GM13976 (cell line): ENCODE measurements around the gene SLC11A2.

Source experiments
- DNase-seq: peaks from one replicate; pipeline ENCODE4 v3.0.0; 2012; ENCODE audit warnings: low spot score
- in situ Hi-C: fragments of 300-500 bp; cut with MboI; formaldehyde crosslinking; loops from one replicate; pipeline ENCODE4 v1.12.0; 2022; ENCODE audit warnings: low sequenced_read_pairs, mixed read lengths, inconsistent platforms; ENCODE audit not compliant: unreplicated experiment
- TF ChIP-seq, protein P1 (sequence below): IDR thresholded peaks from 2 replicates; pipeline ENCODE4 v1.5.1; 2012; ENCODE audit warnings: borderline replicate concordance, mild to moderate bottlenecking; ENCODE audit not compliant: insufficient read depth; ENCODE audit errors: extremely low read depth, missing control alignments, control extremely low read depth

SLC11A2 gene

DNA sequence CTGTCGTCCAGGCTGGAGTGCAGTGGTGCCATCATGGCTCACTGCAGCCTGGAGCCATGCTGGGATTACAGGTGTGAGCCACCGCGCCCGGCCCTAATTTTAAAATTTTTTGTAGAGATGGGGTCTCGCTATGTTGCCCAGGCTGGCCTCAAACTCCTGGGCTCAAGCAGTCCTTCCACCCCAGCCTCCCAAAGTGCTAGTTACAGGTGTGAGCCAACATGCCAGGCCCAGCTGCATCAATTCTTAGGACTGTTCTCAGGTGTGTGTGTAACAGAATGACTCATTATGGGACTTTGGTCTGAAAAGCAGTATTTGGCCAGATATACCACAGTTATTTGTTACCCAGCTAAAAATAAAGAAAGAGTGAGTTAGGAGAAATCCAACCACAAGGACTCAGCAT, 39.3 kb upstream of the SLC11A2 start:
- DNase-seq, result no peak
- TF ChIP-seq, protein P1, sequence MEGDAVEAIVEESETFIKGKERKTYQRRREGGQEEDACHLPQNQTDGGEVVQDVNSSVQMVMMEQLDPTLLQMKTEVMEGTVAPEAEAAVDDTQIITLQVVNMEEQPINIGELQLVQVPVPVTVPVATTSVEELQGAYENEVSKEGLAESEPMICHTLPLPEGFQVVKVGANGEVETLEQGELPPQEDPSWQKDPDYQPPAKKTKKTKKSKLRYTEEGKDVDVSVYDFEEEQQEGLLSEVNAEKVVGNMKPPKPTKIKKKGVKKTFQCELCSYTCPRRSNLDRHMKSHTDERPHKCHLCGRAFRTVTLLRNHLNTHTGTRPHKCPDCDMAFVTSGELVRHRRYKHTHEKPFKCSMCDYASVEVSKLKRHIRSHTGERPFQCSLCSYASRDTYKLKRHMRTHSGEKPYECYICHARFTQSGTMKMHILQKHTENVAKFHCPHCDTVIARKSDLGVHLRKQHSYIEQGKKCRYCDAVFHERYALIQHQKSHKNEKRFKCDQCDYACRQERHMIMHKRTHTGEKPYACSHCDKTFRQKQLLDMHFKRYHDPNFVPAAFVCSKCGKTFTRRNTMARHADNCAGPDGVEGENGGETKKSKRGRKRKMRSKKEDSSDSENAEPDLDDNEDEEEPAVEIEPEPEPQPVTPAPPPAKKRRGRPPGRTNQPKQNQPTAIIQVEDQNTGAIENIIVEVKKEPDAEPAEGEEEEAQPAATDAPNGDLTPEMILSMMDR, result no peak
- in situ Hi-C loops, result no loop called here

DNA sequence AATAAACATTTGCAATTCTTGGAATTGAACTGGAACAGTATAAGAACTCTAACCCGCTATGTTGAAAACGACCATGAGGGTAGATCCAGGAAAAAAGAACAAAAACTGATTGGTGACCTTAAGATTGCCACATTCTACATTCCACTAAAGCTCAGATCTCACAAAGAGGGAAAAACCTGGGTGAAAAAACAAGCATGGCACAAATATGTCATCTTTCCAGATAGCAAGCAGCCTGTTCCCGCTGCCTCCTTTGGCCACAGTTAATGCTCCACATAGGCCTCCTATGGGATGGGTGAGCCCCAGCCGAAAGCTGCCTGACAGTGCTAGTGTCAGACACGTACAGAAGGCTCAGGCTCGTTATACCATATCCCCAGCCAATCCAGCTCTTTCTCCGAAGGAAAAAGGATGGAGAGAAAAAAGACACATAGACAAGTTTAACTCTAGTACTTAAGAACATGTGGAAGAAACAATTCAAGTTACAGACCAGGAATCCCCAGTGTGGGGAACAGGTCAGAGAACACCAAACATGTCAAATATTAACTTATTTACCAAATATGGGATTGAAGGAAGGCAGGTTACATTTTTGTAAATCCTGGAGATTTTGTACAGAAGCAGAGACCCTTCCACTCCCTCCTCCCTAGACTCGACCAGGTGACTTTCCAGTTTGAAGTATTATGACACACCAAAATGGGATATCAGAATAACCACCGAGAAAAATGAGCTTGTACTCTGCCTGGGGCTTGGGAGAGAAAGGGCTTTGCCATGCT, 36.6 kb upstream of the SLC11A2 start:
- TF ChIP-seq, protein P1, result no peak
- in situ Hi-C loops, result no loop called here
- DNase-seq, result no peak

DNA sequence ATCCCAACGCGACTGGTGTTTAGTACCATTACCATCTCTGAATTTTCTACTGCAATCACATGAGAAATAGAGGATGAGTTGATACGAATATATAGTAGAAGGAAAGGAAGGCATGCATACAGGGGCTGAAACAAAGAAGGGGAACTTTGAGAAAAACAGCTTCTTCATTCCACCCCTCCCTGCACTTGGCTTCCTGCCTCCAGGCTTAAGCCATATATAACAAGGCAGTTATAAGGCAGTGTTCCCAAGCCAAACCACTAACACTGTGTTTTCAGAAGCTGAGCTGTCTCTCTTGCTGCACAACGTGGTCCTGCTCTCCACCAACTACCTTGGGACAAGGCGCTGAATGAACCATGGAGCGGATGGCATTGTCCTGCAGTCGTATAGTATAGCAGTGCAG, 32.9 kb upstream of the SLC11A2 start:
- no peak for DNase-seq
- TF ChIP-seq, protein P1, result no peak
- in situ Hi-C loops, result no loop called here

DNA sequence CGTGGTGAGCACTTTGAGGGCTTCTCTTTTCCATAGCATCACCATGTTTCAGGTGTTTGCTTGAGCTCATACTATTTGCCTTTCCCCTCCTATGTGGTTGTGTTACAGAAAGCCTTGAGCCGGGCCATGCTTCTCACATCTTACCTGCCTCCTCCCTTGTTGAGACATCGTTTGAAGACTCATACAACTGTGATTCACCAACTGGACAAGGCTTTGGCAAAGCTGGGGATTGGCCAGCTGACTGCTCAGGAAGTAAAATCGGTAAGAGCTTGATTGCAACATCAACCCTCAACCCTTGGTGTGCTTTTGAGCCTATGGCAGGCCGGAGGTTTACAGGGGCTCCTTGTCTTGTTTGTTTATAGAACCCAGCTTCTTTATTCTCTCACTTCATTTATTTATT, 30.1 kb upstream of the SLC11A2 start:
- TF ChIP-seq, protein P1, result no peak
- in situ Hi-C loops, result no loop called here
- no peak for DNase-seq

DNA sequence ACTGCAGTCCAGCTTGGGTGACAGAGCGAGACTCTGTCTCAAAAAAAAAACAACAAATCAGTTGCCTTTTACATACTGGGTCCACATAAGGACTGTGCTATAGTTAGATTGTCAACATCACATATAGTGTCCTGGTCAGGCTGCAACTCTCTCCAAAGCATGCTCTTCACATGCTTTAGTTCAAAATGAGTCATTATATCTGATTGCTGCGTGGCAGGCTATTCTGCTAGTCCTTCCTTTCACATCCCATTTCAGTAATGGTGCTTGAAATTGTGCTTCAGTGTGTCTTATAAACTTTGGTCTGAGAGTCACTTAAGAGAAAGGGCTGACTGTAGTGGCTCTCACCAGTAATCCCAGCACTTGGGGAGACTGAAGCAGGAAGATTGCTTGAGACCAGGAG, 28.9 kb upstream of the SLC11A2 start:
- in situ Hi-C loops, result no loop called here
- no peak for DNase-seq
- TF ChIP-seq, protein P1, result no peak

- DNase-seq, result no peak
- in situ Hi-C loops, result no loop called here
- TF ChIP-seq, protein P1, result no peak
Observed at GRCh38 chr12:51051787-51052186, 25.6 kb upstream of the SLC11A2 start.
